ENCODE data around the gene TNFRSF4. TPM values are rescaled to one million over a fixed set of nuclear protein-coding genes. Genes with fewer than 3 reads are reported as not detected.
A peak's percentile ranks its signal among the peaks of the same experiment; 100 is the strongest.

TNFRSF4 gene
- total and polyA plus RNA-seq, 2 donors (not counting 1 experiment from before 2014, with no cell fraction given), result 0.05 to 0.17 TPM

- TF ChIP-seq EZH2 (IDR thresholded peaks at IDR 0.05; ENCODE audit: low read length, missing control alignments), result no peak
- TF ChIP-seq, protein P1, sequence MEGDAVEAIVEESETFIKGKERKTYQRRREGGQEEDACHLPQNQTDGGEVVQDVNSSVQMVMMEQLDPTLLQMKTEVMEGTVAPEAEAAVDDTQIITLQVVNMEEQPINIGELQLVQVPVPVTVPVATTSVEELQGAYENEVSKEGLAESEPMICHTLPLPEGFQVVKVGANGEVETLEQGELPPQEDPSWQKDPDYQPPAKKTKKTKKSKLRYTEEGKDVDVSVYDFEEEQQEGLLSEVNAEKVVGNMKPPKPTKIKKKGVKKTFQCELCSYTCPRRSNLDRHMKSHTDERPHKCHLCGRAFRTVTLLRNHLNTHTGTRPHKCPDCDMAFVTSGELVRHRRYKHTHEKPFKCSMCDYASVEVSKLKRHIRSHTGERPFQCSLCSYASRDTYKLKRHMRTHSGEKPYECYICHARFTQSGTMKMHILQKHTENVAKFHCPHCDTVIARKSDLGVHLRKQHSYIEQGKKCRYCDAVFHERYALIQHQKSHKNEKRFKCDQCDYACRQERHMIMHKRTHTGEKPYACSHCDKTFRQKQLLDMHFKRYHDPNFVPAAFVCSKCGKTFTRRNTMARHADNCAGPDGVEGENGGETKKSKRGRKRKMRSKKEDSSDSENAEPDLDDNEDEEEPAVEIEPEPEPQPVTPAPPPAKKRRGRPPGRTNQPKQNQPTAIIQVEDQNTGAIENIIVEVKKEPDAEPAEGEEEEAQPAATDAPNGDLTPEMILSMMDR (conservative IDR thresholded peaks at IDR 0.05 in 1 of 2, IDR thresholded peaks at IDR 0.05 in 1 of 2; ENCODE audit: low read depth in 1 of 2, low read length in 2 of 2), result no peak
- Histone ChIP-seq H3K9me3 (ENCODE audit: control insufficient read depth, insufficient read depth, low read depth, low read length) (no peaks in the 10 kb centered on the region), H3K4me1 (ENCODE audit: control insufficient read depth, extremely low read depth, insufficient read depth, low read length) (peaks cover 13% of the 10 kb centered on the region), H3K79me2 (ENCODE audit: control insufficient read depth, insufficient read depth, low read length) (peaks cover 50% of the 10 kb centered on the region), H3K4me3 (replicated peaks in 1 of 4; ENCODE audit: control extremely low read depth in 1 of 4, insufficient read depth in 1 of 4, low read depth in 3 of 4, low read length in 4 of 4) (no peak overlapping the region), H3K36me3 (ENCODE audit: control insufficient read depth, insufficient read depth, low read length) (peaks cover 17% of the 10 kb centered on the region), H3K4me2 (ENCODE audit: extremely low read depth, insufficient read depth, low read length) (no peak overlapping the region), H2AFZ (ENCODE audit: low read length) (no peak overlapping the region), H3K27me3 (ENCODE audit: control insufficient read depth, insufficient read depth, low read length) (no peaks in the 10 kb centered on the region), H3K9ac (ENCODE audit: insufficient read depth, low read length) (no peak overlapping the region), H3K27ac (ENCODE audit: insufficient read depth, low read length) (no peak overlapping the region), H4K20me1 (ENCODE audit: control insufficient read depth, extremely low read depth, insufficient read depth, low read length) (no peaks in the 10 kb centered on the region)
- DNase-seq (ENCODE audit: low read depth in 2 of 2), result no peak
These were observed 19.0 kb upstream of the TNFRSF4 start for GRCh38 chr1:1232796-1233566.

- peak in 1 of 2 donors; percentile 27 for DNase-seq (ENCODE audit: low read depth in 2 of 2)
These were observed 18.3 kb upstream of the TNFRSF4 start, which contains the start of gene B3GALT6 for GRCh38 chr1:1232208-1232795. B3GALT6 (plus strand) TSS chr1:1232237; CDS start chr1:1232279, 42 bp downstream.

More at GRCh38 chr1:1232208-1232795, 18.3 kb upstream of the TNFRSF4 start, which contains the start of gene B3GALT6:
- Histone ChIP-seq H3K36me3 (ENCODE audit: control insufficient read depth, insufficient read depth, low read length) (peaks cover 22% of the 10 kb centered on the region), H3K4me3 (replicated peaks in 1 of 4; ENCODE audit: control extremely low read depth in 1 of 4, insufficient read depth in 1 of 4, low read depth in 3 of 4, low read length in 4 of 4) (peak within 1 kb of the TSS; percentile 67 to 86 (median 78)), H3K27ac (ENCODE audit: insufficient read depth, low read length) (peak within 1 kb of the TSS; percentile 91), H2AFZ (ENCODE audit: low read length) (peak within 1 kb of the TSS; percentile 33), H3K27me3 (ENCODE audit: control insufficient read depth, insufficient read depth, low read length) (no peaks in the 10 kb centered on the region), H3K79me2 (ENCODE audit: control insufficient read depth, insufficient read depth, low read length) (peaks cover 56% of the 10 kb centered on the region), H3K9ac (ENCODE audit: insufficient read depth, low read length) (peak within 1 kb of the TSS; percentile 96), H3K4me1 (ENCODE audit: control insufficient read depth, extremely low read depth, insufficient read depth, low read length) (peaks cover 10% of the 10 kb centered on the region), H3K9me3 (ENCODE audit: control insufficient read depth, insufficient read depth, low read depth, low read length) (no peaks in the 10 kb centered on the region), H3K4me2 (ENCODE audit: extremely low read depth, insufficient read depth, low read length) (peak within 1 kb of the TSS; percentile 88), H4K20me1 (ENCODE audit: control insufficient read depth, extremely low read depth, insufficient read depth, low read length) (no peaks in the 10 kb centered on the region)
- TF ChIP-seq, protein P1 (conservative IDR thresholded peaks at IDR 0.05 in 1 of 2, IDR thresholded peaks at IDR 0.05 in 1 of 2; ENCODE audit: low read depth in 1 of 2, low read length in 2 of 2), result no peak
- TF ChIP-seq EZH2 (IDR thresholded peaks at IDR 0.05; ENCODE audit: low read length, missing control alignments), result no peak

All from fibroblast of lung (primary cell).